ENCODE results near the gene ALDH5A1. TPM values are rescaled to one million over a fixed set of nuclear protein-coding genes. Genes with fewer than 3 reads are reported as not detected.

The ALDH5A1 gene
- total and polyA plus RNA-seq, 10 of the 15 experiments (the other 5 are each of a cell fraction or from before 2014, with no cell fraction given): 2.6 to 13.8 (median 9.3) TPM

- no peak for FAIRE-seq
- POLR2A ChIA-PET: interaction anchor here (0.7 kb wide), 1 partner anchor 116 kb away, joined by 3 read pairs; the partner anchor contains the start of genes ACOT13 and TDP2
- ATAC-seq: no peak
Measured at GRCh38 chr6:24551139-24551538, 56.4 kb downstream of the ALDH5A1 start.

More at GRCh38 chr6:24551139-24551538, 56.4 kb downstream of the ALDH5A1 start:
- CTCF ChIA-PET: interaction anchor here (0.6 to 1.7 kb wide), 5 partner anchors 8 to 270 kb away, joined by 3 to 8 read pairs (median 4); no protein-coding TSS in a partner anchor
- Histone ChIP-seq H3K79me2 (ENCODE audit: control insufficient read depth, insufficient read depth, low read length) (no peaks in the 10 kb centered on the region), H3K4me3 (no peak overlapping the region), H4K20me1 (ENCODE audit: control insufficient read depth, insufficient read depth) (no peaks in the 10 kb centered on the region), H3K9ac (ENCODE audit: control insufficient read depth, insufficient read depth, low read length) (no peak overlapping the region), H3K27me3 (replicated peaks in 1 of 2; ENCODE audit: control insufficient read depth in 2 of 2, insufficient read depth in 2 of 2, low read length in 1 of 2) (no peaks in the 10 kb centered on the region), H3K27ac (ENCODE audit: control insufficient read depth, insufficient read depth) (no peak overlapping the region), H3K9me3 (replicated peaks; ENCODE audit: control insufficient read depth, insufficient read depth, low read length) (no peaks in the 10 kb centered on the region), H3K4me2 (ENCODE audit: control insufficient read depth, insufficient read depth) (no peak overlapping the region), H2AFZ (ENCODE audit: control insufficient read depth, low read depth, low read length) (no peak overlapping the region), H3K36me3 (ENCODE audit: control insufficient read depth in 2 of 2, insufficient read depth in 2 of 2, low read length in 1 of 2) (no peaks in the 10 kb centered on the region), H3K4me1 (ENCODE audit: control insufficient read depth, insufficient read depth, low read length) (0 out of 2 replicates have a peak, but pooled peaks cover 3% of the 10 kb centered on the region)
- SMC1A ChIA-PET (ENCODE audit: uncharacterized antibody, unreplicated experiment): interaction anchor here (0.6 to 1.2 kb wide), 3 partner anchors 13 to 107 kb away, joined by 3 to 4 read pairs (median 3); no protein-coding TSS in a partner anchor
- intact Hi-C loops (cut with micrococcal nuclease; ENCODE audit: unreplicated experiment) (no loop called here), in situ Hi-C loops (cut with MboI) (no loop called here)
- 70% methylated on average over 5 of the region's 5 CpGs for WGBS (ENCODE audit: insufficient coverage, insufficient replicate concordance, low lambda C conversion rate, missing lambda C conversion rate)
- no peak for DNase-seq (ENCODE audit: low read depth, low spot score)
- BruUV-seq (replicated peaks): no TSS peak
- TF ChIP-seq MTA3 (IDR thresholded peaks at IDR 0.05; ENCODE audit: borderline replicate concordance, low read length) (no peak), ATF2 (IDR thresholded peaks at IDR 0.05; ENCODE audit: low read length) (no peak), MLLT1 (IDR thresholded peaks at IDR 0.05) (no peak), MYC (IDR thresholded peaks at IDR 0.05; ENCODE audit: insufficient read depth, insufficient read length, insufficient replicate concordance, low read length, severe bottlenecking) (no peak), SUPT20H (IDR thresholded peaks at IDR 0.05; ENCODE audit: borderline replicate concordance, control insufficient read depth, low read depth, low read length) (no peak), BHLHE40 (IDR thresholded peaks at IDR 0.05; ENCODE audit: borderline replicate concordance in 1 of 2, low read depth in 2 of 2, low read length in 1 of 2) (no peak)
- RAD21 ChIA-PET (ENCODE audit: unreplicated experiment): interaction anchor here (1.1 kb wide), 1 partner anchor 15 kb away, joined by 3 read pairs; no protein-coding TSS in a partner anchor
